Measurements from ENCODE around the gene LYRM1. TPM values are rescaled to one million over a fixed set of nuclear protein-coding genes. Genes with fewer than 3 reads are reported as not detected.

The LYRM1 gene
- total and polyA plus RNA-seq, 2 of the 8 experiments (the other 6 are each of a cell fraction or from before 2014, with no cell fraction given): 11.6 to 13.4 TPM

GRCh38 chr16:20870122-20870820 is 30.3 kb upstream of the LYRM1 start (continued):
- TF ChIP-seq CHD7 (IDR thresholded peaks at IDR 0.05; ENCODE audit: insufficient replicate concordance, low read length) (no peak), CREB1 (IDR thresholded peaks at IDR 0.05) (no peak), EP300 (IDR thresholded peaks at IDR 0.05; ENCODE audit: borderline replicate concordance in 1 of 2, low read depth in 2 of 2, low read length in 2 of 2) (no peak), JUN (IDR thresholded peaks at IDR 0.05; ENCODE audit: low read depth, low read length) (no peak), SP4 (IDR thresholded peaks at IDR 0.05; ENCODE audit: low read length) (no peak), GABPA (IDR thresholded peaks at IDR 0.05; ENCODE audit: borderline replicate concordance, insufficient read depth, low read length) (no peak), HDAC2 (IDR thresholded peaks at IDR 0.05; ENCODE audit: borderline replicate concordance in 1 of 2, low read depth in 2 of 2, low read length in 2 of 2) (no peak), TAF7 (optimal IDR thresholded peaks at IDR 0.05; ENCODE audit: borderline replicate concordance, low read depth, low read length) (no peak), SIN3A (conservative IDR thresholded peaks at IDR 0.05 in 1 of 2, IDR thresholded peaks at IDR 0.05 in 1 of 2; ENCODE audit: low read depth in 1 of 2, low read length in 2 of 2) (no peak), TCF12 (IDR thresholded peaks at IDR 0.05; ENCODE audit: low read depth, low read length) (no peak)
